HepG2 (cell line): ENCODE data around the gene IFT27.

Source experiments
- ADNP ChIP-seq: sonication (generic); formaldehyde crosslinking; IDR thresholded peaks from 2 replicates; pipeline ENCODE4 v1.4.0; 2020; ENCODE audit warnings: missing genetic modification reagents
- AKNA ChIP-seq: sonication (generic); formaldehyde crosslinking; IDR thresholded peaks from 2 replicates; pipeline ENCODE4 v1.4.0; 2020; ENCODE audit warnings: missing genetic modification reagents, borderline replicate concordance
- CREB1 ChIP-seq, 2 experiments: fragments of 450-650 bp in 1 of 2; IDR thresholded peaks; 2 replicates each; pipeline ENCODE4 v1.6.1; 2016 to 2017; ENCODE audit warnings: control low read depth in 1 of 2, mild to moderate bottlenecking in 1 of 2, missing compliant biosample characterization in 1 of 2, missing genetic modification characterization in 1 of 2
- CTCF ChIP-seq: sonication (generic); formaldehyde crosslinking; IDR thresholded peaks from 2 replicates; pipeline ENCODE4 v1.5.0; 2020; ENCODE audit warnings: mild to moderate bottlenecking, missing genetic modification reagents, moderate library complexity
- EP300 ChIP-seq, 3 experiments: sonication (generic) in 1 of 3; formaldehyde crosslinking in 1 of 3; IDR thresholded peaks; 2 replicates each; pipeline versions ENCODE4 v1.5.1 to v1.6.1; 2011 to 2020; ENCODE audit warnings: low read depth in 2 of 3, low read length in 2 of 3, borderline replicate concordance in 1 of 3, improper control_type of control experiment in 1 of 3, mild to moderate bottlenecking in 1 of 3, missing genetic modification reagents in 1 of 3, moderate library complexity in 1 of 3
- FOXP1 ChIP-seq, 2 experiments: fragments of 450-650 bp in 1 of 2; IDR thresholded peaks; 2 replicates each; pipeline ENCODE4 v1.6.1; 2017 to 2018; ENCODE audit warnings: antibody characterized with exemption in 1 of 2
- POLR2AphosphoS5 ChIP-seq: IDR thresholded peaks from 2 replicates; pipeline ENCODE4 v1.6.1; 2012; ENCODE audit warnings: low read depth, low read length
- RARA ChIP-seq: IDR thresholded peaks from 2 replicates; pipeline ENCODE4 v1.6.1; 2016; ENCODE audit warnings: missing genetic modification reagents, missing compliant biosample characterization
- SMARCE1 ChIP-seq: fragments of 450-650 bp; IDR thresholded peaks from 2 replicates; pipeline ENCODE4 v1.6.1; 2017; ENCODE audit warnings: borderline replicate concordance
- ZBTB2 ChIP-seq: sonication (generic); formaldehyde crosslinking; IDR thresholded peaks from 2 replicates; pipeline ENCODE4 v1.8.0; 2022; ENCODE audit warnings: low read depth, missing genetic modification reagents
- ZNF331 ChIP-seq: sonication (generic); formaldehyde crosslinking; IDR thresholded peaks from 2 replicates; pipeline ENCODE4 v1.4.0; 2020; ENCODE audit warnings: missing genetic modification reagents
- ZNF33B ChIP-seq: sonication (generic); formaldehyde crosslinking; IDR thresholded peaks from 2 replicates; pipeline ENCODE4 v1.5.1; 2020; ENCODE audit warnings: mild to moderate bottlenecking, missing genetic modification reagents
- ZNF501 ChIP-seq: sonication (generic); formaldehyde crosslinking; IDR thresholded peaks from 2 replicates; pipeline ENCODE4 v1.5.1; 2020; ENCODE audit warnings: mild to moderate bottlenecking, moderate library complexity, missing genetic modification reagents

GRCh38 chr22:36743011-36743410 is 32.9 kb downstream of the IFT27 start:
- TF ChIP-seq CREB1 (IDR thresholded peaks at IDR 0.05) = no peak
- no peak for TF ChIP-seq CREB1 (CRISPR knock-in tag; IDR thresholded peaks at IDR 0.05)
- TF ChIP-seq EP300 (IDR thresholded peaks at IDR 0.05; ENCODE audit: low read depth in 2 of 2, low read length in 2 of 2) = no peak
- no peak for TF ChIP-seq EP300 (CRISPR knock-in tag; IDR thresholded peaks at IDR 0.05; ENCODE audit: borderline replicate concordance)
- TF ChIP-seq ZNF501 (CRISPR knock-in tag) = no peak
- TF ChIP-seq POLR2AphosphoS5 = no peak
- TF ChIP-seq RARA (CRISPR knock-in tag) = no peak
- TF ChIP-seq ADNP (CRISPR knock-in tag) = no peak
- no peak for TF ChIP-seq CTCF (CRISPR knock-in tag)
- TF ChIP-seq SMARCE1 = no peak
- no peak for TF ChIP-seq ZNF33B
- TF ChIP-seq ZNF331 (CRISPR knock-in tag) = no peak
- no peak for TF ChIP-seq FOXP1 (IDR thresholded peaks at IDR 0.05)
- TF ChIP-seq FOXP1 (CRISPR knock-in tag; IDR thresholded peaks at IDR 0.05) = no peak
- no peak for TF ChIP-seq ZBTB2 (CRISPR knock-in tag)
- TF ChIP-seq AKNA (CRISPR knock-in tag) = no peak
